NCI-H1436 treated with DMSO at 0.1 percent for 48 hours (cell line): ENCODE results near the gene AFG1L.
"Not testable (repeated sequence)": the region's sequence is repeated elsewhere in the genome, so short reads cannot be mapped to it uniquely, and the experiment has no call there.

Source experiments
- DNase-seq: peaks from one replicate; lab custom pipeline; 2025; lab: John Stamatoyannopoulos, UW

AFG1L gene

GRCh38 chr6:108523697-108524096 is 228.8 kb downstream of the AFG1L start:
- no peak for DNase-seq

- DNase-seq = no peak
Observed at GRCh38 chr6:108524528-108525248, 229.8 kb downstream of the AFG1L start.

- DNase-seq = no peak
Observed at GRCh38 chr6:108526739-108527174, 231.9 kb downstream of the AFG1L start.

- DNase-seq = no peak
Observed at GRCh38 chr6:108528878-108529277, 234.0 kb downstream of the AFG1L start.

GRCh38 chr6:108531332-108531731 is 236.5 kb downstream of the AFG1L start:
- DNase-seq = no peak

GRCh38 chr6:108535114-108535742 is 240.4 kb downstream of the AFG1L start:
- no peak for DNase-seq

- not testable (repeated sequence) for DNase-seq
Observed at GRCh38 chr6:108535920-108536535, 241.2 kb downstream of the AFG1L start.

- DNase-seq = peak; percentile 17
Observed at GRCh38 chr6:108541843-108542759, 247.2 kb downstream of the AFG1L start.

GRCh38 chr6:108543175-108543940 is 248.5 kb downstream of the AFG1L start:
- DNase-seq = no peak

- no peak for DNase-seq
Observed at GRCh38 chr6:108544606-108545005, 249.8 kb downstream of the AFG1L start.

- DNase-seq = no peak
Observed at GRCh38 chr6:108546079-108547049, 251.5 kb downstream of the AFG1L start.

- DNase-seq = no peak
Observed at GRCh38 chr6:108549241-108549640, 254.4 kb downstream of the AFG1L start.

GRCh38 chr6:108549741-108550140 is 254.9 kb downstream of the AFG1L start:
- DNase-seq = no peak

GRCh38 chr6:108550256-108550655 is 255.4 kb downstream of the AFG1L start:
- no peak for DNase-seq

GRCh38 chr6:108555399-108556052 is 260.7 kb downstream of the AFG1L start:
- no peak for DNase-seq

GRCh38 chr6:108556250-108556649 is 261.4 kb downstream of the AFG1L start:
- DNase-seq = no peak

- no peak for DNase-seq
Observed at GRCh38 chr6:108556866-108557493, 262.1 kb downstream of the AFG1L start.

- DNase-seq = no peak
Observed at GRCh38 chr6:108557494-108558371, 262.9 kb downstream of the AFG1L start.
